Measurements from ENCODE around the gene CENPQ.

CENPQ gene

GRCh38 chr6:49541936-49542335 lies 78.8 kb downstream of the CENPQ start:
- no peak for DNase-seq (ENCODE audit: low read depth)
